HFFc6 (cell line): ENCODE measurements around the gene UNC5C. TPM values are rescaled to one million over a fixed set of nuclear protein-coding genes. Genes with fewer than 3 reads are reported as not detected.

Experiments used
- DNase-seq: peaks from one replicate; pipeline ENCODE4 v3.0.0-alpha.2; 2018
- H3K27ac Mint-ChIP-seq: 2 replicates; pipeline ENCODE4 v1.8.0; 2020; ENCODE audit warnings: mild to moderate bottlenecking, mixed read lengths
- H3K27me3 Mint-ChIP-seq: 2 replicates; pipeline ENCODE4 v1.8.0; 2021; ENCODE audit warnings: mild to moderate bottlenecking, moderate library complexity, mixed read lengths; ENCODE audit not compliant: insufficient read depth
- H3K36me3 Mint-ChIP-seq: 2 replicates; pipeline ENCODE4 v1.8.0; 2021; ENCODE audit warnings: low read depth, mixed read lengths
- H3K4me1 Mint-ChIP-seq: 2 replicates; pipeline ENCODE4 v1.8.0; 2020; ENCODE audit warnings: low read depth, mixed read lengths
- H3K4me3 Mint-ChIP-seq: 2 replicates; pipeline ENCODE4 v1.8.0; 2020; ENCODE audit warnings: mild to moderate bottlenecking, moderate library complexity, mixed read lengths
- H3K9me3 Mint-ChIP-seq: 2 replicates; pipeline ENCODE4 v1.8.0; 2020; ENCODE audit warnings: mild to moderate bottlenecking, mixed read lengths
- CTCF ChIP-seq: fragments of 200-600 bp; sonication (generic); IDR thresholded peaks from 2 replicates; pipeline ENCODE4 v1.5.0; 2021; ENCODE audit warnings: antibody characterized with exemption, mild to moderate bottlenecking
- total RNA-seq, 6 experiments: library from RNA; stranded (reverse); fragmentation: NEBNext Ultra II Directional; extraction: Animal tissue kit (Norgen Biotek cat#: 25700); gene quantifications; 2 replicates in 1 of 6; 3 replicates in 5 of 6; pipeline ENCODE4 v1.2.3, GENCODE V29; 2021

Gene UNC5C
- total RNA-seq, 6 experiments from 2014 or later, result not detected

DNA sequence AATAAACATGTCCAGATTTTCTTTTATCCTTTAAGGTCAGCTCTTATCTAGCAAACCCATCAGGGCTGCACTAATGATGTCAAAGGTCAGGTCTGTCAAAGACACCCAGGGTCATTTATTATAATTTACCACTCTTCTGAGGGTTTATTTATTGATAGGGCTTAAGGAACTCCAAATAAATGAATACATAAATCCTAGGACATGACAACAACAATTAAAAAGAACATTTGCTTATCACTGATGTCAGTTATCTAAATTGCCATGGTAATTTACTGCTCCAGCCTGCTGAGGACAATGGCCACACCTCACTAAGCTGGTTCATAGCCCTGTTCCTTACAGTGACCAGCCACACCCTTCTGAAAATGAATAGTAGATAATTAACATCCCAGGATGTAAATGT lies 317.1 kb downstream of the UNC5C start:
- H3K27me3 Mint-ChIP-seq, result no peaks in the 10 kb centered on the region
- TF ChIP-seq CTCF, result no peak
- no peaks in the 10 kb centered on the region for H3K4me1 Mint-ChIP-seq
- 0 out of 2 replicates have a peak, but pooled peaks cover 3% of the 10 kb centered on the region for H3K9me3 Mint-ChIP-seq
- no peak overlapping the region for H3K4me3 Mint-ChIP-seq
- DNase-seq, result no peak
- no peaks in the 10 kb centered on the region for H3K36me3 Mint-ChIP-seq
- H3K27ac Mint-ChIP-seq, result no peak overlapping the region

DNA sequence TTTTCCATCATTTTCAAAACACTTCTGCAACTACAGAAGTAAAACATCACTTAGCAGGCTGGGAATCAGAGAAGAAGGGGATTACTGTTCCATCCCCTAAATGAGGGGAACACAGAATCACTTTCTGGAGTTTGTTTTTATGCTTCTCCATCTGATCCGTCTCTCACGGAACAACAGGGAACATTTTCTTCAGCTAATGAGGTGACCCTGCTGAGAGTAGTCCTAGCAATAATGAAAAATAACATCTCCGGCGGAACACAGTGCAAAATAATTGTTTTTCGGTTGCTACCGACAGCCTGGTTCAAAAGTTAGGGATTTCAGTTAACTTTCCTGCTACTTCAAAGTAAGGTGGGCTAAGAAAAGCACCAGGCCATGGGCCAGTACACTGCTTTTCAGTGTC lies 322.9 kb downstream of the UNC5C start:
- no peak overlapping the region for H3K27ac Mint-ChIP-seq
- TF ChIP-seq CTCF, result no peak
- H3K4me1 Mint-ChIP-seq, result no peaks in the 10 kb centered on the region

GRCh38 chr4:95224402-95224801 lies 324.4 kb downstream of the UNC5C start:
- Mint-ChIP-seq H3K4me3 (no peak overlapping the region), H3K27ac (no peak overlapping the region), H3K9me3 (0 out of 2 replicates have a peak, but pooled peaks cover 3% of the 10 kb centered on the region), H3K27me3 (no peaks in the 10 kb centered on the region), H3K36me3 (no peaks in the 10 kb centered on the region), H3K4me1 (no peaks in the 10 kb centered on the region)
- TF ChIP-seq CTCF, result no peak
- DNase-seq, result no peak

More for the DNA sequence above, 322.9 kb downstream of the UNC5C start:
- H3K4me3 Mint-ChIP-seq, result no peak overlapping the region
- no peaks in the 10 kb centered on the region for H3K27me3 Mint-ChIP-seq
- H3K36me3 Mint-ChIP-seq, result no peaks in the 10 kb centered on the region
- H3K9me3 Mint-ChIP-seq, result 0 out of 2 replicates have a peak, but pooled peaks cover 3% of the 10 kb centered on the region
- DNase-seq, result no peak

DNA sequence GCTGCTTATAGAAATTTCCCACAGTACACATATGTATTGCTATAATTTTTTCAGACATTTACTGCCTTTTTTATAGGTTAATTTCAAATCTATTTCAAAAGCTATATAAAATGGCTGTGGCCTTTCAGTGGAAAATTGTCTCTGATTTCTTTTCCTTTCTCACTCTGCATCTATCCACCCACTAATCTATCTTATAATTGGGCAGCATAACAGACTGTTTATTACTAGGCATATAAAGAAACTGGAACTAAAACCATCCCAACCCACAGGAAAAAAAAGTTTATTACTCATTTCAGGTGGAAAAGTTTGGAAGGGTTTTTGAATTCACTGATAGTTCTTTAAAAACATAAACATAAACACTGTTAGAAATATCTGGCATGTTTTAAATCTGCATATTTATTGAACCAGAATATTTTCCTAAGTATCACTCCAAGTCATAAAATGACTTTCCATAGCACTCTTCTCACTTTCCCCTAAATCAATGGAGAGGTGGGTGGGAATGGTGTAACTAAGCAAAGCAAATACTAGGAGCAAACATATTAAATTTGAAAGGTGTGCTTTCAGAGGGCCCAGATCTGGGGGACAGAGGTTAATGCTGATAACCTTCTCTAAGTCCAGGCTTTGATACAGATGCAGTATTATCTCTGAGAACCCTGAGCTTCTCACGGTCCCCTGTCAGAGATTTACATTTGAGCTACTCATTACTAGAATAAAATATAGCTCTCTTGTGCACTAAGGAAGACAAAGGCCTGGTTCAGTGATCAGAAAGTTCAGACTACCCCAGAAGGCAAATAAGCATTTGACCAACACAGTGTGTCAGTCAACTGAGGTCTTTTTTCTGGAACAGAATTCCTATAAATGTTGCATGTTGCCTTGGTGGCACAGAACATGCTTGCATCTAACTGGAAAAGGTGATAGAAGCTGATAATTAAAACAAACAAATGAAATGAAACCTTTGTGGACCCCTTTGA lies 328.3 kb downstream of the UNC5C start:
- Mint-ChIP-seq H3K4me1 (no peaks in the 10 kb centered on the region), H3K36me3 (no peaks in the 10 kb centered on the region), H3K27me3 (no peaks in the 10 kb centered on the region), H3K9me3 (no peaks in the 10 kb centered on the region), H3K27ac (no peak overlapping the region), H3K4me3 (no peak overlapping the region)
- TF ChIP-seq CTCF, result no peak
- DNase-seq, result no peak

- Mint-ChIP-seq H3K4me3 (no peak overlapping the region), H3K27ac (no peak overlapping the region), H3K4me1 (no peaks in the 10 kb centered on the region), H3K36me3 (no peaks in the 10 kb centered on the region), H3K9me3 (no peaks in the 10 kb centered on the region), H3K27me3 (no peaks in the 10 kb centered on the region; the same call in 1 of the 2 replicates)
- DNase-seq, result no peak
- TF ChIP-seq CTCF, result no peak
These were observed 329.7 kb downstream of the UNC5C start for GRCh38 chr4:95219109-95219508.
